Measurements from ENCODE around the gene DOK6. TPM values are rescaled to one million over a fixed set of nuclear protein-coding genes. Genes with fewer than 3 reads are reported as not detected.
"Not testable (repeated sequence)": the region's sequence is repeated elsewhere in the genome, so short reads cannot be mapped to it uniquely, and the experiment has no call there.

DOK6 gene
- total RNA-seq, 1 donor from 2014 or later = not detected

GRCh38 chr18:69845593-69846506, 445.2 kb downstream of the DOK6 start:
- no peaks in the 10 kb centered on the region for H3K4me1 ChIP-seq

GRCh38 chr18:69853051-69853450, 452.4 kb downstream of the DOK6 start:
- Histone ChIP-seq H3K36me3 (no peaks in the 10 kb centered on the region), H3K4me1 (no peaks in the 10 kb centered on the region), H3K9me3 (no peaks in the 10 kb centered on the region), H3K27ac (no peak overlapping the region), H3K27me3 (no peaks in the 10 kb centered on the region), H3K4me3 (no peak overlapping the region)
- intact Hi-C loops (cut with DNase I) = no loop called here
- no peak for TF ChIP-seq CTCF (IDR thresholded peaks at IDR 0.05)
- DNase-seq (ENCODE audit: low spot score in 2 of 2) = no peak

More at GRCh38 chr18:69845593-69846506, 445.2 kb downstream of the DOK6 start:
- Histone ChIP-seq H3K9me3 (no peaks in the 10 kb centered on the region), H3K27ac (no peak overlapping the region), H3K27me3 (no peaks in the 10 kb centered on the region), H3K36me3 (no peaks in the 10 kb centered on the region), H3K4me3 (no peak overlapping the region)
- intact Hi-C loops (cut with DNase I) = no loop called here
- no peak for TF ChIP-seq CTCF (IDR thresholded peaks at IDR 0.05)
- DNase-seq (ENCODE audit: low spot score in 2 of 2) = no peak

- intact Hi-C loops (cut with DNase I) = no loop called here
- TF ChIP-seq CTCF (IDR thresholded peaks at IDR 0.05) = no peak
- H3K4me3 ChIP-seq = no peak overlapping the region
- H3K27me3 ChIP-seq = no peaks in the 10 kb centered on the region
- no peaks in the 10 kb centered on the region for H3K36me3 ChIP-seq
- no peak for DNase-seq (ENCODE audit: low spot score in 2 of 2)
- no peaks in the 10 kb centered on the region for H3K4me1 ChIP-seq
- H3K27ac ChIP-seq = no peak overlapping the region
- no peaks in the 10 kb centered on the region for H3K9me3 ChIP-seq
Observed at GRCh38 chr18:69854455-69854854, 453.8 kb downstream of the DOK6 start.

GRCh38 chr18:69858897-69859296, 458.2 kb downstream of the DOK6 start:
- H3K4me3 ChIP-seq = no peak overlapping the region
- intact Hi-C loops (cut with DNase I) = no loop called here
- H3K27me3 ChIP-seq = no peaks in the 10 kb centered on the region
- H3K27ac ChIP-seq = no peak overlapping the region
- H3K36me3 ChIP-seq = no peaks in the 10 kb centered on the region
- no peaks in the 10 kb centered on the region for H3K9me3 ChIP-seq
- H3K4me1 ChIP-seq = no peaks in the 10 kb centered on the region
- TF ChIP-seq CTCF (IDR thresholded peaks at IDR 0.05) = no peak
- DNase-seq (ENCODE audit: low spot score in 2 of 2) = no peak

- intact Hi-C loops (cut with DNase I); H3K9me3 ChIP-seq; H3K4me1 ChIP-seq; DNase-seq (ENCODE audit: low spot score in 2 of 2); H3K36me3 ChIP-seq; H3K27ac ChIP-seq; H3K27me3 ChIP-seq; H3K4me3 ChIP-seq: not testable (repeated sequence)
Observed at GRCh38 chr18:69864802-69865201, 464.1 kb downstream of the DOK6 start.

GRCh38 chr18:69865776-69866175, 465.1 kb downstream of the DOK6 start:
- no peak for TF ChIP-seq CTCF (IDR thresholded peaks at IDR 0.05)
- Histone ChIP-seq H3K36me3 (no peaks in the 10 kb centered on the region), H3K27ac (no peak overlapping the region), H3K4me1 (no peaks in the 10 kb centered on the region), H3K9me3 (no peaks in the 10 kb centered on the region), H3K27me3 (no peaks in the 10 kb centered on the region), H3K4me3 (no peak overlapping the region)
- intact Hi-C loops (cut with DNase I) = no loop called here
- DNase-seq (ENCODE audit: low spot score in 2 of 2) = no peak
